HepG2 (cell line): ENCODE results near the gene ZNF217. TPM values are rescaled to one million over a fixed set of nuclear protein-coding genes. Genes with fewer than 3 reads are reported as not detected.

Experiments used
- AHR ChIP-seq: IDR thresholded peaks from 2 replicates; pipeline ENCODE4 v1.6.1; 2018; ENCODE audit warnings: missing genetic modification reagents, missing compliant biosample characterization
- DMAP1 ChIP-seq: IDR thresholded peaks from 2 replicates; pipeline ENCODE4 v1.6.1; 2016
- GATAD2A ChIP-seq: IDR thresholded peaks from 2 replicates; pipeline ENCODE4 v1.6.1; 2016
- GFI1 ChIP-seq: sonication (generic); formaldehyde crosslinking; IDR thresholded peaks from 2 replicates; pipeline ENCODE4 v1.5.0; 2020; ENCODE audit warnings: missing genetic modification reagents, mild to moderate bottlenecking, borderline replicate concordance
- NFE2 ChIP-seq: sonication (generic); formaldehyde crosslinking; IDR thresholded peaks from 2 replicates; pipeline ENCODE4 v1.4.0; 2020; ENCODE audit warnings: missing genetic modification reagents
- NKX3-1 ChIP-seq: sonication (generic); formaldehyde crosslinking; IDR thresholded peaks from 2 replicates; pipeline ENCODE4 v1.5.0; 2020; ENCODE audit warnings: missing genetic modification reagents
- SOX13 ChIP-seq, 3 experiments: fragments of 450-650 bp in 1 of 3; sonication (generic) in 1 of 3; formaldehyde crosslinking in 1 of 3; IDR thresholded peaks in 2 of 3; conservative IDR thresholded peaks in 1 of 3; 2 replicates each; pipeline versions ENCODE4 v1.5.0 to v1.6.1; 2016 to 2020; ENCODE audit warnings: antibody characterized with exemption in 1 of 3, mild to moderate bottlenecking in 1 of 3, missing compliant biosample characterization in 1 of 3, missing genetic modification reagents in 1 of 3, moderate library complexity in 1 of 3
- THYN1 ChIP-seq: sonication (generic); formaldehyde crosslinking; IDR thresholded peaks from 2 replicates; pipeline ENCODE4 v1.8.1; 2023; ENCODE audit warnings: low read depth, mild to moderate bottlenecking, moderate library complexity, missing genetic modification reagents, borderline replicate concordance
- TMF1 ChIP-seq: sonication (generic); formaldehyde crosslinking; IDR thresholded peaks from 2 replicates; pipeline ENCODE4 v1.8.1; 2022; ENCODE audit warnings: low read depth, missing genetic modification reagents
- ZKSCAN5 ChIP-seq: sonication (generic); formaldehyde crosslinking; IDR thresholded peaks from 2 replicates; pipeline ENCODE4 v1.5.1; 2020; ENCODE audit warnings: mild to moderate bottlenecking, missing genetic modification reagents
- ZMAT3 ChIP-seq: sonication (generic); formaldehyde crosslinking; conservative IDR thresholded peaks from 2 replicates; pipeline ENCODE4 v1.7.0; 2021; ENCODE audit warnings: missing genetic modification reagents
- ZNF678 ChIP-seq: sonication (generic); formaldehyde crosslinking; IDR thresholded peaks from 2 replicates; pipeline ENCODE4 v1.4.0; 2020; ENCODE audit warnings: mild to moderate bottlenecking, missing genetic modification reagents
- ZNF768 ChIP-seq: sonication (generic); formaldehyde crosslinking; IDR thresholded peaks from 2 replicates; pipeline ENCODE4 v1.4.0; 2020; ENCODE audit warnings: missing genetic modification reagents
- ZNF775 ChIP-seq: sonication (generic); formaldehyde crosslinking; IDR thresholded peaks from 2 replicates; pipeline ENCODE4 v1.4.0; 2020; ENCODE audit warnings: missing genetic modification reagents, mild to moderate bottlenecking, moderate library complexity, borderline replicate concordance
- ZSCAN22 ChIP-seq: sonication (generic); formaldehyde crosslinking; IDR thresholded peaks from 2 replicates; pipeline ENCODE4 v1.4.0; 2020; ENCODE audit warnings: mild to moderate bottlenecking, missing genetic modification reagents
- polyA plus RNA-seq, 8 experiments: library from polyadenylated mRNA; depleted of rRNA in 3 of 8; stranded (reverse) in 7 of 8; unstranded in 1 of 8; fragments of >200 nt; fragmentation: Illumina TruSeq in 4 of 8; extraction: Trizol in 4 of 8; gene quantifications; 2 replicates each; pipeline versions ENCODE4 v1.2.1 to v1.2.3, GENCODE V29; 2011 to 2016; ENCODE audit warnings: low read depth in 4 of 8, missing spikeins in 1 of 8, mixed read lengths in 1 of 8; ENCODE audit not compliant: insufficient read depth in 1 of 8
- total RNA-seq, 5 experiments: library from RNA; depleted of rRNA; stranded (reverse); fragments of >200 nt; fragmentation: Illumina TruSeq; extraction: Trizol; gene quantifications; 2 replicates each; pipeline ENCODE4 v1.2.3, GENCODE V29; 2016; ENCODE audit warnings: low read depth in 1 of 5
- TF ChIP-seq, protein P1 (sequence below): sonication (generic); formaldehyde crosslinking; IDR thresholded peaks from 2 replicates; pipeline ENCODE4 v1.4.0; 2020; ENCODE audit warnings: missing genetic modification reagents
- TF ChIP-seq, protein P2 (sequence below): sonication (generic); formaldehyde crosslinking; IDR thresholded peaks from 2 replicates; pipeline ENCODE4 v1.5.1; 2020; ENCODE audit warnings: mild to moderate bottlenecking, missing genetic modification reagents, moderate library complexity
- TF ChIP-seq, protein P3 (sequence below): IDR thresholded peaks from 2 replicates; pipeline ENCODE4 v1.6.1; 2016; ENCODE audit warnings: missing compliant biosample characterization, missing genetic modification reagents, borderline replicate concordance
- TF ChIP-seq, protein P4 (sequence below): sonication (generic); formaldehyde crosslinking; IDR thresholded peaks from 2 replicates; pipeline ENCODE4 v1.8.1; 2023; ENCODE audit warnings: missing genetic modification reagents, mild to moderate bottlenecking, borderline replicate concordance
- TF ChIP-seq, protein P5 (sequence below): sonication (generic); formaldehyde crosslinking; IDR thresholded peaks from 2 replicates; pipeline ENCODE4 v1.4.0; 2020; ENCODE audit warnings: mild to moderate bottlenecking, missing genetic modification reagents

Gene ZNF217
- total and polyA plus RNA-seq, 2 of the 13 experiments (the other 11 are each of a cell fraction or from before 2014, with no cell fraction given) = 22.3 to 29.8 TPM

DNA sequence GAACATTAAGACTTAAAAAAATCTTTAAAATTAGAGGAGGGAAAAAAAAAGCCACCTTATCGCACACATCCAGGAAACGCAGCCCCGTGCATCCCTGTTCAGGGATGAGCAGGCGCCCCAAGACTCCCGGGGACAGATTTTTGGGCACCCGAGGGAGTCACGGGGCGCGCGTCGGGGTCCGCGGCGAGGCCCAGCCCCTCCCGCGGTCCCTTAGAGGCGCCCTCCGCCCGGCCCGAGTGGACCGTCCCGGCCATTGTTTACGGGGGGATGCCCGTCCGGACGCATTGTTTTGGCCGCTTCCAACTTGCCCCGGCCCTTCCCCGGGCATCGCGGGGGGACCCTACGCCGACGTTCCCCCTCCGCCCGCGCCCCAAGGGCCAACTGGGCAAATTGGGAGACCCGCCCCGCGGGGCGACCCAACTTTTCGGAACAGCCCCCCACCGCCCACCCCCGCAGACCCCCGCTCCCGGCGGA is 610 bp downstream of the ZNF217 start (continued):
- TF ChIP-seq GATAD2A (0 out of 2 replicates have a peak, but pooled peaks have one; percentile 3), SOX13 (IDR thresholded peaks at IDR 0.05) (no peak), SOX13 (CRISPR knock-in tag; conservative IDR thresholded peaks at IDR 0.05 in 1 of 2, IDR thresholded peaks at IDR 0.05 in 1 of 2) (no peak), THYN1 (CRISPR knock-in tag) (no peak), ZNF775 (CRISPR knock-in tag) (no peak), AHR (CRISPR knock-in tag) (no peak), NKX3-1 (CRISPR knock-in tag) (no peak), ZKSCAN5 (CRISPR knock-in tag) (no peak), TMF1 (no peak), ZNF768 (CRISPR knock-in tag) (peak; percentile 64; the same call in 1 of the 2 replicates), GFI1 (CRISPR knock-in tag) (no peak), NFE2 (CRISPR knock-in tag) (no peak), ZSCAN22 (CRISPR knock-in tag) (no peak), ZNF678 (CRISPR knock-in tag) (no peak), DMAP1 (CRISPR knock-in tag) (no peak; the same call in 1 of the 2 replicates), ZMAT3 (CRISPR knock-in tag) (no peak)
- TF ChIP-seq, protein P1, sequence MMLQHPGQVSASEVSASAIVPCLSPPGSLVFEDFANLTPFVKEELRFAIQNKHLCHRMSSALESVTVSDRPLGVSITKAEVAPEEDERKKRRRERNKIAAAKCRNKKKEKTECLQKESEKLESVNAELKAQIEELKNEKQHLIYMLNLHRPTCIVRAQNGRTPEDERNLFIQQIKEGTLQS (CRISPR knock-in tag) = no peak
- TF ChIP-seq, protein P2, sequence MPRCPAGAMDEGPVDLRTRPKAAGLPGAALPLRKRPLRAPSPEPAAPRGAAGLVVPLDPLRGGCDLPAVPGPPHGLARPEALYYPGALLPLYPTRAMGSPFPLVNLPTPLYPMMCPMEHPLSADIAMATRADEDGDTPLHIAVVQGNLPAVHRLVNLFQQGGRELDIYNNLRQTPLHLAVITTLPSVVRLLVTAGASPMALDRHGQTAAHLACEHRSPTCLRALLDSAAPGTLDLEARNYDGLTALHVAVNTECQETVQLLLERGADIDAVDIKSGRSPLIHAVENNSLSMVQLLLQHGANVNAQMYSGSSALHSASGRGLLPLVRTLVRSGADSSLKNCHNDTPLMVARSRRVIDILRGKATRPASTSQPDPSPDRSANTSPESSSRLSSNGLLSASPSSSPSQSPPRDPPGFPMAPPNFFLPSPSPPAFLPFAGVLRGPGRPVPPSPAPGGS (CRISPR knock-in tag) = no peak
- TF ChIP-seq, protein P3, sequence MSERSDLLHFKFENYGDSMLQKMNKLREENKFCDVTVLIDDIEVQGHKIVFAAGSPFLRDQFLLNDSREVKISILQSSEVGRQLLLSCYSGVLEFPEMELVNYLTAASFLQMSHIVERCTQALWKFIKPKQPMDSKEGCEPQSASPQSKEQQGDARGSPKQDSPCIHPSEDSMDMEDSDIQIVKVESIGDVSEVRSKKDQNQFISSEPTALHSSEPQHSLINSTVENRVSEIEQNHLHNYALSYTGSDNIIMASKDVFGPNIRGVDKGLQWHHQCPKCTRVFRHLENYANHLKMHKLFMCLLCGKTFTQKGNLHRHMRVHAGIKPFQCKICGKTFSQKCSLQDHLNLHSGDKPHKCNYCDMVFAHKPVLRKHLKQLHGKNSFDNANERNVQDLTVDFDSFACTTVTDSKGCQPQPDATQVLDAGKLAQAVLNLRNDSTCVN (CRISPR knock-in tag) = 0 out of 2 replicates have a peak, but pooled peaks have one; percentile 69
- TF ChIP-seq, protein P4, sequence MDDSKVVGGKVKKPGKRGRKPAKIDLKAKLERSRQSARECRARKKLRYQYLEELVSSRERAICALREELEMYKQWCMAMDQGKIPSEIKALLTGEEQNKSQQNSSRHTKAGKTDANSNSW (CRISPR knock-in tag) = no peak
- TF ChIP-seq, protein P5, sequence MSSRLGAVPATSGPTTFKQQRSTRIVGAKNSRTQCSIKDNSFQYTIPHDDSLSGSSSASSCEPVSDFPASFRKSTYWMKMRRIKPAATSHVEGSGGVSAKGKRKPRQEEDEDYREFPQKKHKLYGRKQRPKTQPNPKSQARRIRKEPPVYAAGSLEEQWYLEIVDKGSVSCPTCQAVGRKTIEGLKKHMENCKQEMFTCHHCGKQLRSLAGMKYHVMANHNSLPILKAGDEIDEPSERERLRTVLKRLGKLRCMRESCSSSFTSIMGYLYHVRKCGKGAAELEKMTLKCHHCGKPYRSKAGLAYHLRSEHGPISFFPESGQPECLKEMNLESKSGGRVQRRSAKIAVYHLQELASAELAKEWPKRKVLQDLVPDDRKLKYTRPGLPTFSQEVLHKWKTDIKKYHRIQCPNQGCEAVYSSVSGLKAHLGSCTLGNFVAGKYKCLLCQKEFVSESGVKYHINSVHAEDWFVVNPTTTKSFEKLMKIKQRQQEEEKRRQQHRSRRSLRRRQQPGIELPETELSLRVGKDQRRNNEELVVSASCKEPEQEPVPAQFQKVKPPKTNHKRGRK (CRISPR knock-in tag) = no peak
